Astrocyte (in vitro differentiated cells and primary cell): ENCODE measurements around the gene GLTPD2.

ENCODE experiments used
- CTCF ChIP-seq: IDR thresholded peaks from 2 replicates; pipeline ENCODE4 v1.5.1; 2011; ENCODE audit warnings: low read depth, mild to moderate bottlenecking, inconsistent platforms, low read length, moderate library complexity; ENCODE audit not compliant: insufficient read depth
- EZH2 ChIP-seq: IDR thresholded peaks from 2 replicates; pipeline ENCODE4 v1.6.1; 2012; ENCODE audit warnings: mild to moderate bottlenecking, low read length, inconsistent platforms; ENCODE audit not compliant: insufficient read depth

- TF ChIP-seq CTCF (no peak), EZH2 (no peak)
Measured at GRCh38 chr17:4742629-4743028, 46.1 kb upstream of the GLTPD2 start.
